Stimulated activated CD8-positive, alpha-beta memory T cell treated with anti-CD3 and anti-CD28 coated beads, Interleukin-4, amount 100 ng/mL, for 4 hours (primary cell): ENCODE results near the gene ZNF490.
"Not testable (repeated sequence)": the region's sequence is repeated elsewhere in the genome, so short reads cannot be mapped to it uniquely, and the experiment has no call there.

ENCODE experiments used
- DNase-seq, 2 donors: peaks; one replicate each; pipeline ENCODE4 v3.0.0-alpha.2; 2020; ENCODE audit warnings: low read depth in 2 of 2, low spot score in 1 of 2

Gene ZNF490

DNA sequence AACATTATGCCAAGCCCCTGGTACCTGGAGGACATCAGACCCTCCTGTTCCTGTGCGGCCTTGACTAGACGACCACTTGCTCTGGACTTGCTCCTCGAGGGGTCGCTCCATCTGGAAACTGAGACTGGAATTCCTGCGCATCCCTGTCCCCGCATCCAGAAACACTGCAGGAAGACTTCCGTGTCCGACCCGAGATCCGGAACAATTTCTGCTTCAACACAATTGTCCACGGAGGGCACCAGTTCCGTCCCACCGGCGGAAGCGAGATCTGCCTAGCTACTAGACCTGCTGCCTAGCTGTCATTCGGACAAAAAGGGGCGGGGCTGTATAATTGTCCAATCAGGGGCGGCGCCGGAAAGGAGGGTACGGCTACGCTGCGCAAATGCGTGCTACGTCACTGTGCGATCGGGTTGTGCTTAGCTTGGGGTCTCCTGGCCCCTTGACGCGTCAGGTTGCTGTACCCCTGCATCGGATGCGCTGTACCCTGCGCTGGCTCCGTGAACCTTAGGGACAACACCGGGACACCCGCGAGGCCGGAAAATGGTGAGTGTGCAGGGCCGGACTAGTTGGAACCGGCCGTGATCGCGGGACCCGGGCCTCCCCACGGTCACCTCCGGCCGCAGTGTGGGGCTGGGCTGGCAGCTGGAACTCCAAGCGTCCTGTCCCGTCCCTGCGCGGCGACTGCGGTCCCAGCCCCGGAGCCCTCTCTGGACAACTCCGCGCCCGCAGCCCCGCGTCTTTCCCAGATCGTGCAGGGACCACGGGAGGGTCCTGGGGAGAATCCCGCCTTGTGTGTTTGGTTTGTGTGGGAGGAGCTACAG, at the start of gene ZNF490, which contains the start of gene ZNF791:
Gene ZNF490, minus strand, starts transcription at position 274 of the 821 bp plus-strand sequence. Its CDS starts 133 bp downstream, at position 141.
Gene ZNF791, plus strand, starts transcription at position 381 of the 821 bp plus-strand sequence. Its CDS starts 160 bp downstream, at position 541.
- DNase-seq: peak; percentile 92 to 95

- no peak for DNase-seq
These were observed 47.4 kb upstream of the ZNF490 start for GRCh38 chr19:12657966-12658365.

DNA sequence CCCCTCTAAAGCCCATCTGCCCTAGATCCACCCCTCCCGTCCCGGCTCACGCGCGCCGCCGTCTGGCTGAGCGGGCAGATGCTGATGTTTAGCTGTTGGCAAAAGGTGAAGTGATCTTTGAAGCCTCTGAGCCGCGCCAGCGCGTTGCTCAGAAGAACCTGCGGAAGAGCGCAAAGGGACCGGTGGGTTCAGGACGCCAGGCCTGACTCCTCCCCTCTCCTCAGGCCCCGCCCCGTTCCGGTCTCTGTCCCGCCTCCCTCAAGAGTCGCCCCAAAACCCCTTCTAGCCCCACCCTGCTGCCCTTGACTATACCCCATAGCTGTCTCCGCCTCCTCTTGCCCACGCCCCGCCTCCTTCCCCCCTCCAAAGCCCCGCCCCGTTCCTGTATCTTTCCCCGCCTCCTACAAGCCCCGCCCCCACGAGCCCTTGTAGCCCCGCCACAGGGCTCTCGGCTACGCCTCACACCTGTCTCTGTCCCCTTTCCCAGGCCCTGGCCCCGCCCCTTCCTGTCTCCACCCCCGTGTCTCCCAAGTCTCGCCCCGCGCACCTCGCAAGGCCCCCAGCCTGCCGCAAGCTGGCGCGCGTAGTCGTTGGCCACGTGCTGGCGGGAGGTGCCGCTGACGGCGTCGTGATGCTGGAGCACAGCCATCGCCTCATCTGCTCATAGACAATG, 46.4 kb upstream of the ZNF490 start:
- DNase-seq: no peak

DNA sequence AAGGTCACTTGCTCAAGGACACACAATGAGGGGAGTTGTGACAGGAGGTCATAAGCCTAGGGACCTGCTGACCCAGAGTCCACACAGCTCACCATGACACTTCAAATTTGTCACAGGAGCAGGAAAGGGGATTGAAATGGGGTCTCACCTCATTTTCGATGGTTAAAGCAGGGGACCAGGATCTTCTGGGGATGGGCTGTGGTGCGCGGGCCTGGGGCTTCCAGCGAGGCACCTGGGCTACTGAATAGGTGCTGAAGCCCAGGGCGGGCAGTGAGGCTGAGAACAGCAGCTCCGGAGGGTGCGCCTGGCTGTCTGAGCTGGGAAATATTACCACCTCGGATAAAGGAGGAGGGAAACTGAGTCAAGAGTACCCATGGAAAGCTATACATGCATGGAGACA, 44.9 kb upstream of the ZNF490 start:
- no peak for DNase-seq

DNA sequence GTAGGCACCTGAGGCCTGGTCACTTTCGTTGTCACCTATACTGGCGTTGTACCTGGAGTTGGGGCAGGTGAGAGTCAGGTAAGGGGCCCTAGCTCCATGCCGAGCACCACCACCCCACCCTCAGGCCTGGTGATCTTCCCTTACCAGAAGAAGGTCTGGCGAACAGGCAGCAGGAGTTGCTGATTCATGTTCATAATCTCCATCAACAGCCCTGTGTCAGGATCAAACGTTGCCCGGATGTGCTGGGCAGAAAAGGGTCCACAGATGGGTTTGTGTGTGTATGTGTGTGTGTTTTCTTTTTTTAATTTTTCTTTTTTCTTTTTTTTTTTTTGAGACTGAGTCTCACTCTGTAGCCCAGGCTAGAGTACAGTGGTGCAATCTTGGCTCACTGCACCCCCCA, 41.6 kb upstream of the ZNF490 start:
- DNase-seq: no peak

GRCh38 chr19:12649941-12650340, 39.3 kb upstream of the ZNF490 start:
- no peak for DNase-seq

DNA sequence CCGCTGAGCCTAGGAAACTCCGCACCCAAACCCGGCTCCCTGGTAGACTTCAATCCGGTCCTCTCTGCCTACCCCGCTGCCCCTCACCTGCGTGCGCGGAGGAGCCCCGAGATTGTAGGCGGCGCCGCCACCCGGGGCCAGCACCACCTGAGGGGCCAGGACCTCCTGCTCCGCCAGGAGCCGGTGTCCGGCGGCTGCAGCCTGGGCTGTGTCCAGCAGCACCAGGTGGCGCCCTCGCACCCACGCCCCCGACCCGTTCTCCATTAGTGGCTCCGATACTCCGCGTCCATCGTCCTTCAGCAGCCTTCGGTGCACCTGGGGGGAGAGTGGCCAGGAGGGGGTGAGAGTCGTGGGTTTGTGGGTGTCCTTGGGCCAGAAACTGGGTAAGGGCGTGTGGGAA, 37.5 kb upstream of the ZNF490 start:
- no peak for DNase-seq

DNA sequence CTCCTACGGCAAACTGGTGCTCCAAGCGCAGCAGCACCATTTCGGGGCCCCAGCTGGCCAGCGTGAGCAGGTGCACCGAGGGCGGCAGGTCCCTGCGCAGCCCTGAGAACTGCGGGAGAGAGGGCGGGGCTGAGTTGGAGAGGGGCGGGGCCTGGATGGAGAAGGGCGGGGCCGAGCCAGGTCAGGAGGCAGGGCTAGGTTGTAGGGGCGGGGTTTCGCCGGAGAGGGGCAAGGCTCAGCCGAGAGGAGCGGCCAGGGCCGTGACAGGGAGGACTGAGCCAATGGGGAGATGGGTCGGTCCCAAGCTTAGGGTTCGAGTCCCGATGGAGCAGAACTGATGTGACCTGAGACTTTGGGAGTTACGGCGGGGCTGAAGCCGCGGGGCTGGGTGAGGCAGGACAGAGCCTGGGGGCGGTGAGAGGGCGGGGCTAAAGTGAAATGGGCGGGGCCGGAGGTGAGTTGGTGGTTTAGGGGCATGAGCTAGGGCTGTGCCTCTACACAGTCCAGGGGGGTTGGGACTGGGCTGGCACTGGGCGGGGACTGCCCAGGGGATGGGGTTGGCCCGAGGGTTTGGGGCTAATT, 37.0 kb upstream of the ZNF490 start:
- no peak for DNase-seq

DNA sequence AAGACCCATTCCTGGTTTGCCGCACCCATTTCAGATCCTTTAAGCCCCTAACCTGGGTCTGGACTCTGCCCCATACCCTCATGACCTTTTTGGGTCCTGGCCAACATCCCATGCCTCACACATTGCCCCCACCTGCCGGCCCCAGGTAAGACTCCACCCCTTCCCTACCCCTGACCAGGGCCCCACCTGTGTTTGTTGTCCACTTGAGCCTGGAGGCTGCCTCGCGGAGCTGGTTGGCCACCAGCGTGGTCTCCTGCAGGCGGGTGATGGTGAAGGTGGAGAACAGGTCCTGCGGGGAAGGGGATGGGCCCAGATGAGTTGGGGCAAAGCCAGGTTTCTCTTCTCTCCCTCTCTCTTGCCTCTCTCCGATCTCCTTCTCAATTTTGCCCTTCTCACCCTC, 36.4 kb upstream of the ZNF490 start:
- DNase-seq: no peak

DNA sequence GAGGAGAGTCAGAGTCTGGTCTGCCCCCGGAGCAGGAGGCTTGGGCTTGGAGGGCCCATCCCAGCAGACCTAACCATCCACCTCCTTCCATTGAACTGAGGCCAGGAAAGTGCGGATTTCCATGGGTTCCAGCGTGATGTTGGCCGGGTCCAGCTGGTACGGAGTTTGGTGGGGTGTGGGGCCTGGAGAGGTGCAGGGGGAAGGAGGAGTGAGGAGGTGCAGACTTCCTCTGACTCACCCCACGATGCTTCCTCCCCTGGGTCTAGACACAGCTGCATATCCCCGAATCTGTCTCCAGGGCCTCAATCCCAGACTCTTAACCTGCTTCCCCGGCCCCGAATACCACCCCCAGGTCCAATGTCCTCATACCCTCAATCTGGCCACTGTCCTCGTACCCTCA, 35.9 kb upstream of the ZNF490 start:
- no peak for DNase-seq

DNA sequence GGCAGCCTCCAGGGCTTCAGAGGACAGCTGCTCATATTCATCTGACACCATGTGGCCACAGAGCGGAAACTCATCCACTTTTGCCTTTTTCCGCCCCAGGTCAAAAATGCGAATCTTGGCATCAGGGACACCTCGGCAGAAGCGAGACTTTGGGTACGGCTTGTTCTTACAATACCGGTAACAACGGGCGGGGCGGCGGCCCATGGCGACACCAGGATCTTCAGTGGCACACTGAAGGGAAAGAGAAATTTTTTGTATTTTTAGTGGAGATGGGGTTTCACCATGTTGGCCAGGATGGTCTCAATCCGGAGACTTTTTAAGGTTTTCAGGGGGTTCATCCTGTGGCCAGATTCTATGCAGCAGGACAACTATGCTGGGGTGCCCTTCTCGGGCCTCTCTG, 33.1 kb upstream of the ZNF490 start:
- not testable (repeated sequence) for DNase-seq

DNA sequence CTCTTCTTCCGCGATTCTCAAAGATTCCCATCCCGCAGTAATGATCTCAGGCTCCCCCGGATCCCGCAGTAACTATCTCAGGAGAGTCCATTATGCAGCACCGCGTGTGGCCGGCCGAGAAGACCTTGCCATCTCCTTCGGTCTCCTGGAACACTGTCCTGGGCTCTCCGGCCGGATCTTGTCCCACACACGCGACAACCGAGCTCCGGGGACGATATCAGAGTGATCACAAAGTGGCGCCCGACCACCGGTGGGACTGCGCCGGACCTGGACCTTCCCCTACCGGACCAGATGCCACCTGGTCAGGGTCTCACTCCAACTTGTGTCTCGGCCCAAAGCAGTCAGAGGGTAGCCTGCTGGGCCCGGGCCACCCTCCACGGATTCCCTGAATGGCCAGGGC, 31.9 kb upstream of the ZNF490 start:
- DNase-seq: no peak

DNA sequence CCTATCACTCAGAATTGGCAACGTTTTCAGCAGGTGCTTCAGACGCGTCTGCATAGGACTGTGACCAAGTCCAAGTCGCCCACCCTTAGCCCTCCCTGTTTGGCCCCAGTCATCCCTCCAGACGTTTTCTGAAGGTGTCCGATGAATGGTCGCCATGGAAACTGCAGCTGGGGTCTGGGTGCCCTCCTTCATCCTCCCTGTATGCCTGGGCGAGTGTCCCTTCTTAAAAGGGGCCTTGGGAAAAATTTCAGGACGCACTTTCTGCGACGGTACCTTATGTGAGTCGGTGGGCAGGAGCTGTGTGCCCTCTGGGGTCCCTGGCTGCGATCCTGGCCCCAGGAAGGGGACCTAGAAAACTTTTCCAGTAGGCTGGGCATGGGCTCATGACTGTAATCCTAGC, 30.8 kb upstream of the ZNF490 start:
- no peak for DNase-seq

- DNase-seq: peak; percentile 64 to 75
These were observed 29.4 kb upstream of the ZNF490 start for GRCh38 chr19:12639901-12640613.

- DNase-seq: no peak
These were observed 28.1 kb upstream of the ZNF490 start for GRCh38 chr19:12638611-12639182.

DNA sequence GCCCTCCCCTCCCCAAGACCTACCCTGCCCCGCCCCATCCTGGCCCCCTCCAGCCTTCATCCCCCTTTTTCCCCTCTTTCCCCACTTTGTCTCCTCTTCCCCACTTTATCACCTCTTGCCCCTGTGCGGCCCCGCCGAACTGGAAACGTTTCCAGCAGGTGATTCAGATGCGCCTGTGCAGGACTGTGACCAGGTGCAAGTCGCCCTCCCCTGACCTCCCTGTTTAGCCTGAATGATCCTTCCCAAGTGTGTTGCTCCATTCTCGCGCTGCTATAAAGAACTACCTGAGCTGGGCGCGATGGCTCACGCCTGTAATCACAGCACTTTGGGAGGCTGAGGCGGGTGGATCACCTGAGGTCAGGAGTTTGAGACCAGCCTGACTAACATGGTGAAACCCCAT, 26.0 kb upstream of the ZNF490 start:
- no peak for DNase-seq

DNA sequence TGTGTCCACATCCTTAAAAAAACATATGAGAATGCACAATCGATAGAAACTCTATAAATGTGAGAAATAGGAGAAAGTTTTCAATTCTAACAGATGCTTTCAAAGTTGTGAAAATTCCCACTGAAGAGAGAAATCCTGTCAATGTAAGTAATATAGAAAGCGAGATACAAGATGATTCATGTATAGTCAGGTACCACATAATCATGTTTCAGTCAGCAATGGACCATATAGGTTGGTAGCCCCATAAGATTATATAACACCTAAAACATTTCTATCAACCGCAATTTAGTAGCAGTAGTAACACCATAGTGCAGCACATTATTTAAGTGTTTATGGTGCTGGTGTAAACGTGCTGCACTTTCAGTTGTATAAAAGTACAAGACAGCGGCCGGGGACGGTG, 18.6 kb upstream of the ZNF490 start:
- no peak for DNase-seq

DNA sequence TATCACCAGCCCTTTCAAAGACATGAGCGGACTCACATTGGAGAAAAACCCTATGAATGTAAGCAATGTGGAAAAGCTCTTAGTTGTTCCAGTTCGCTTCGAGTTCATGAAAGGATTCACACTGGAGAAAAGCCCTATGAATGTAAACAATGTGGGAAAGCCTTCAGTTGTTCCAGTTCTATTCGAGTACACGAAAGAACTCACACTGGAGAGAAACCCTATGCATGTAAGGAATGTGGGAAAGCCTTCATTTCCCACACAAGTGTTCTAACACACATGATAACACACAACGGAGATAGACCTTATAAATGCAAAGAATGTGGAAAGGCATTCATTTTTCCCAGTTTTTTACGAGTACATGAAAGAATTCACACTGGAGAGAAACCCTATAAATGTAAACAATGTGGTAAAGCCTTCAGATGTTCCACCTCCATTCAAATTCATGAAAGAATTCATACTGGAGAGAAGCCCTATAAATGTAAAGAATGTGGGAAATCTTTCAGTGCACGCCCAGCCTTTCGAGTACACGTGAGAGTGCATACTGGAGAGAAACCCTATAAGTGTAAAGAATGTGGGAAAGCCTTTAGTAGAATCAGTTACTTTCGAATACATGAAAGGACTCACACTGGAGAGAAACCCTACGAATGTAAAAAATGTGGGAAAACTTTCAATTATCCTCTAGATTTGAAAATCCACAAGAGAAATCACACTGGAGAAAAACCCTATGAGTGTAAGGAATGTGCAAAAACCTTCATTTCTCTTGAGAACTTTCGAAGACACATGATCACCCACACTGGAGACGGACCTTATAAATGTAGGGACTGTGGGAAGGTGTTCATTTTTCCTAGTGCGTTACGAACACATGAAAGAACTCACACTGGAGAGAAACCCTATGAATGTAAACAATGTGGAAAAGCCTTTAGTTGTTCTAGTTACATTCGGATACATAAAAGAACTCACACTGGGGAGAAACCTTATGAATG, 17.7 kb upstream of the ZNF490 start:
- DNase-seq: no peak

DNA sequence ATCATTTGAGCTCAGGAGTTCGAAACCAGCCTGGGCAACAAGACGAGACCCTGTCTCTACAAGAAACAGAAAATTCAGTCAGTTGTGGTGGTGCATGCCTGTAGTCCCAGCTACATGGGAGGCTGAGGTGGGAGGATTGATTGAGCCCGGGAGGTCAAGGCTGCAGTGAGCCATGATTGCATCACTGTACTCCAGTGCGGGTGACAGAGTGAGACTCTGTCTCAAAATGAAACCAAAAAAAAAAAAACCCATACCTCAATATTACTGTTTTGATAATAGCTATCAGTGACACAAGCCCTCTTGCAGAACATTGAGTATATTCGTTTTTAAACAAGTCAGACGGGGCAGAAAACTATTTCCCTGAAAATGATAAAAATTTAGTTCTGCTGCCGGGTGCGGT, 16.3 kb upstream of the ZNF490 start:
- DNase-seq: no peak
